GM19328 (cell line): ENCODE results near the gene TOP3B.

Source experiments
- ATAC-seq: cut with Tn5 transposase; IDR thresholded peaks from one replicate; pipeline ENCODE4 v1.9.1; 2021; ENCODE audit warnings: mild to moderate bottlenecking, moderate library complexity; ENCODE audit not compliant: unreplicated experiment

TOP3B gene

DNA sequence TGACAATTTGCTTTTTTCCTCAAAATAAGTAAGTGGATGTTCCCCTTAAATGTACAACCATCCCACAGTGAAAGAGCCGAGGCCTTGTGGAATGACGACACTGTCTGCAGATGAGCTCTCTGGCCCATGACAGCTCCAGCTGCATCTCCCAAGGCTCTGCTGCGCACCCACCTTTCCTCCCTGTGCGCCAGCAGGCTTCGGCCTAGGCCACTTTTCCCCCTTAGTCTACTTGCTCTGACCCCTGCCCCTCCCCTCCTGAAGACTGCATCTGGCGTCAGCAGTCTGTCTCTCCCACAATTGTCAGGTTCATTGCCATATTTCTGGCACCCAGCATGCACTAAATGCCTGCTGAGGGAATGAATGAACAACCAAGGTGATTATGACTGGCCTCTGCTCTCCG lies 2.0 kb downstream of the TOP3B start:
- no peak for ATAC-seq

DNA sequence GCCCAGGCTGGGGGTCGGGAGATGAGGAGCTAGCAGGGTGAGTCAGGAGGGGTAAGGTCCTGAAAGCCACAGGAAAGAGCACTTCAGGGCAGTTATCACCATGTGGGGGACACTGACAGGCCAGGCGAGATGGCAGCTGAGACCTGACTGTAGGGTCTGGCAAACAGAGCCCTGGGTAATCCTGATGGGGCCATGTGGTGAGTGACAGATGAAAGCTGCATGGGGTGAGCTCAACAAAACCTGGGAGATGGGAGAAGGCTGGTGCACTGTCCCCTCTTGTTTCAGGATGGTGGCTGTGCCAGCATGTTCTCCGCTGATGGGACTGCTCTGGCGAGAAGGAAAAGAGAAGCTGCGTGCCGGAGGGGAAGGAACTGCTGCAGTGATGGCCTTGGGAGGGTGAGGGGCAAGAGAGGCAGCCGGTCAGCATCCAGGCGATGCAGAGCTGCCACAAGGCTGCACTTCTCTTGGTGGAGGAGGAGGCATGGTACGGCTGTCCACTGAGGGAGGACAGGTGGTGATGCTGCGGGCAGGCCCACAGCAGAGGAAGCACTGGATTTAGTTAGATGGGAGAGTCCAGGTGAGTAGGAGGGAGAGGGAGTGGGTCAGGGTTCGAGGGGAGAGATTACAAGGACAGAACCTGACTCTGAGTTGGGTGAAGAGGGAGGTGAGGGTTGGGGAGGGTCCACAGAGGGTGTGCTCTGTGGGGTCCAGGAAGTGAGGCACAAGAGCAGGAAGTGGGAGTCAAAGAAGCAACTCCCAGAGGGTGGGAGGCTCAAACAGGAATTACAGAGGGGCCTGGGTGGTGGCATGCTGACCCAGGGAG lies 3.8 kb downstream of the TOP3B start:
- no peak for ATAC-seq

- ATAC-seq, result no peak
These were observed 4.8 kb downstream of the TOP3B start for GRCh38 chr22:21977814-21978213.

GRCh38 chr22:21975854-21976345 lies 6.7 kb downstream of the TOP3B start:
- no peak for ATAC-seq

- ATAC-seq, result no peak
These were observed 7.3 kb downstream of the TOP3B start for GRCh38 chr22:21975273-21975672.

- no peak for ATAC-seq
These were observed 8.4 kb downstream of the TOP3B start for GRCh38 chr22:21974058-21974649.

- no peak for ATAC-seq
These were observed 9.8 kb downstream of the TOP3B start for GRCh38 chr22:21972806-21973205.

GRCh38 chr22:21972293-21972779 lies 10.3 kb downstream of the TOP3B start:
- ATAC-seq, result no peak

GRCh38 chr22:21971858-21972275 lies 10.7 kb downstream of the TOP3B start:
- ATAC-seq, result no peak

GRCh38 chr22:21970800-21971617 lies 11.6 kb downstream of the TOP3B start:
- ATAC-seq, result no peak

GRCh38 chr22:21970037-21970799 lies 12.4 kb downstream of the TOP3B start:
- no peak for ATAC-seq

DNA sequence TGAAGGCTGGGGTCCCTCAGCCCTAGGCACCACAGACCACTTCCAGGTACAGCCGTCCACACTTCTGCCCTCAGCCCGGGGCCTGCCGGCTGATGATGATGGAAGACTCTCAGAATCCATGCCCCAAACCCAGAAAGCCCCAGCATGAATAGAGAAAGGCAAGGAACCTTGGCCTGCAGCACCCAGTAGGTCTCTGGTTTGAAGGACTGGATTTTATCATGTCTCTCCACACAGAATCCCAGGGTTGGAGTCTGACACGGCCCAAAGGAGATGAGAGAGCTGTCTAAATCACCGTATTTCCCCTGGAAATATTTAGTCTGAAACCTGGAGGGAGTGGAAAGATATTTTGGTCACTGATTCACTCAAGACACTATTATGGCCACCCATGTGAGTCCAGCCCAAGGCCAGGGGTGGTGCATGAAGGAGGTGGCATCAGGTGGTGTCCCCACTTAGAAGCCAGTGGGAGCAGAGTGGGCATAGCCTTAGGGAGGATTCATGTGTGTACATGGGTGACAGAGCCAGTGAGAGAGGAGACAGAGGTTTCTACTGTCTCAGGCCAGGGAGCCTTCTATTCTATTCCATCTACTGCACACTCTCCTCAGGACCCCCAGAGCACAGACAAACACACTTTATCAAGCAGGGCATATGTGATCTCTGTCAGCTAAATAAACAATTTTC lies 14.0 kb downstream of the TOP3B start:
- ATAC-seq, result no peak

DNA sequence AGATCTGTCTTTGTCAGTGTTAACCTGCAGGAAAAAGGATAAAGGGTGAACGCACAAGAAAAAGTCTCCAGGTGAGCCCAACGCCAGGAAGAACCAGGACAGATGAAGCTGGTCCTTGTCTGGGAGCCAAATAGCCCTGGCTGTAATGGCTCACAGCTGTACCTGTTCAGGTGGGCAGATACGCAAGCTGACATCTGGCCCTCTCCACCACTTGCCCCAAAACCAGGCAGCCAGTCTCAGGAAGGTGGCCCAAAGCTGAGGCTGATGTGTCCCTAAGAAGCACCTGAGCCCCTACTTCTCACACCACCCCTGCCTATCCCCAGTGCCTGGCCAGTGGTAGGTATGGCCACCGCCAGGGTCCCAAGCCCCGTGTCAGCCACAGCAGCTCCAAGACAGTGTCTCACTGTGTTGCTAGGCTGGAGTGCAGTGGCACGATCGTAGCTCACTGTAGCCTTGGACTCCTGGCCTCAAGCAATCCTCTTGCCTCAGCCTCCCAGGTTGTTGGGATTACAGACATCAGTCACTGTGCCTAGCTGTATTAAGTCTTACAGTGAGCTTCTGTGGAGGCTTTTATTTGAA lies 14.8 kb downstream of the TOP3B start:
- no peak for ATAC-seq

GRCh38 chr22:21966643-21967516 lies 15.7 kb downstream of the TOP3B start:
- ATAC-seq, result no peak

- no peak for ATAC-seq
These were observed 16.8 kb downstream of the TOP3B start for GRCh38 chr22:21965762-21966288.

- ATAC-seq, result no peak
These were observed 17.6 kb downstream of the TOP3B start for GRCh38 chr22:21964918-21965484.

GRCh38 chr22:21964234-21964633 lies 18.4 kb downstream of the TOP3B start:
- ATAC-seq, result no peak

GRCh38 chr22:21963790-21964211 lies 18.8 kb downstream of the TOP3B start:
- no peak for ATAC-seq
